SK-N-SH treated with all-trans-retinoic acid at 6 μM for 48 hours (cell line): ENCODE measurements around the gene MED1.
"Not testable (repeated sequence)": the region's sequence is repeated elsewhere in the genome, so short reads cannot be mapped to it uniquely, and the experiment has no call there.

Experiments
- ATAC-seq: fragments of 200-7000 bp; cut with Tn5 transposase; 3 replicates; pipeline ENCODE4 v1.9.1; 2020; ENCODE audit warnings: mild to moderate bottlenecking, moderate library complexity
- ARNTL ChIP-seq: fragments of 450-650 bp; formaldehyde crosslinking; IDR thresholded peaks from 2 replicates; pipeline ENCODE4 v1.5.0; 2020; ENCODE audit warnings: low read depth, mild to moderate bottlenecking, moderate library complexity, borderline replicate concordance
- BACH2 ChIP-seq: fragments of 250-450 bp; sonication (Bioruptor Pico); IDR thresholded peaks from 2 replicates; pipeline ENCODE4 v1.9.0; 2021; ENCODE audit warnings: mild to moderate bottlenecking, borderline replicate concordance
- CREB5 ChIP-seq: fragments of 250-450 bp; sonication (Bioruptor Pico); IDR thresholded peaks from 2 replicates; pipeline ENCODE4 v1.5.1; 2020; ENCODE audit warnings: low read depth, mild to moderate bottlenecking, moderate library complexity
- CSDC2 ChIP-seq: fragments of 250-450 bp; sonication (Bioruptor Pico); IDR thresholded peaks from 2 replicates; pipeline ENCODE4 v1.5.0; 2020; ENCODE audit warnings: mild to moderate bottlenecking, moderate library complexity
- CSRNP3 ChIP-seq: fragments of 250-450 bp; sonication (Bioruptor Pico); IDR thresholded peaks from 2 replicates; pipeline ENCODE4 v1.5.1; 2021; ENCODE audit warnings: mild to moderate bottlenecking, moderate library complexity
- GLIS3 ChIP-seq: fragments of 250-450 bp; sonication (Bioruptor Pico); IDR thresholded peaks from 2 replicates; pipeline ENCODE4 v1.5.0; 2020; ENCODE audit warnings: mild to moderate bottlenecking, moderate library complexity
- ISL1 ChIP-seq: fragments of 250-450 bp; sonication (Bioruptor Pico); IDR thresholded peaks from 2 replicates; pipeline ENCODE4 v2.1.2; 2022; ENCODE audit warnings: mild to moderate bottlenecking, moderate library complexity
- PATZ1 ChIP-seq: fragments of 250-450 bp; sonication (Bioruptor Pico); IDR thresholded peaks from 2 replicates; pipeline ENCODE4 v1.8.0; 2020; ENCODE audit warnings: mild to moderate bottlenecking, moderate library complexity, borderline replicate concordance
- POU6F1 ChIP-seq: fragments of 250-450 bp; sonication (Bioruptor Pico); IDR thresholded peaks from 2 replicates; pipeline ENCODE4 v1.8.0; 2021; ENCODE audit warnings: low read depth, mild to moderate bottlenecking, moderate library complexity, borderline replicate concordance
- RARB ChIP-seq: fragments of 250-450 bp; sonication (Bioruptor Pico); IDR thresholded peaks from 2 replicates; pipeline ENCODE4 v1.8.0; 2021; ENCODE audit warnings: mild to moderate bottlenecking, moderate library complexity
- SNAI2 ChIP-seq: fragments of 250-450 bp; sonication (Bioruptor Pico); IDR thresholded peaks from 2 replicates; pipeline ENCODE4 v1.5.0; 2020; ENCODE audit warnings: mild to moderate bottlenecking, moderate library complexity
- TCF4 ChIP-seq: fragments of 250-450 bp; sonication (Bioruptor Pico); IDR thresholded peaks from 2 replicates; pipeline ENCODE4 v1.8.0; 2021; ENCODE audit warnings: mild to moderate bottlenecking, moderate library complexity, borderline replicate concordance
- TSHZ2 ChIP-seq: fragments of 250-450 bp; sonication (Bioruptor Pico); IDR thresholded peaks from 2 replicates; pipeline ENCODE4 v1.5.0; 2020; ENCODE audit warnings: mild to moderate bottlenecking, moderate library complexity
- ZFP3 ChIP-seq: fragments of 250-450 bp; sonication (Bioruptor Pico); IDR thresholded peaks from 2 replicates; pipeline ENCODE4 v1.5.0; 2020; ENCODE audit warnings: mild to moderate bottlenecking, moderate library complexity
- ZNF8 ChIP-seq: fragments of 450-650 bp; formaldehyde crosslinking; IDR thresholded peaks from 2 replicates; pipeline ENCODE4 v1.5.0; 2020; ENCODE audit warnings: mild to moderate bottlenecking, moderate library complexity

MED1 gene

GRCh38 chr17:39450847-39451581, at the start of gene MED1:
Gene MED1, minus strand, starts transcription at chr17:39451263. Its CDS starts 201 bp downstream, at chr17:39451062.
- peak; percentile 99 for ATAC-seq
- TF ChIP-seq TSHZ2 (CRISPR knock-in tag) (no peak), PATZ1 (CRISPR knock-in tag) (peak; percentile 74; the same call in 1 of the 2 replicates)

GRCh38 chr17:39496921-39497320, 45.9 kb upstream of the MED1 start:
- not testable (repeated sequence) for ATAC-seq

GRCh38 chr17:39487946-39488345, 36.9 kb upstream of the MED1 start:
- no peak for ATAC-seq
- TF ChIP-seq GLIS3 (CRISPR knock-in tag): no peak
- TF ChIP-seq TCF4: no peak
- TF ChIP-seq PATZ1 (CRISPR knock-in tag): no peak
- TF ChIP-seq CSRNP3 (CRISPR knock-in tag): no peak
- no peak for TF ChIP-seq RARB (CRISPR knock-in tag)
- TF ChIP-seq ARNTL (CRISPR knock-in tag): no peak
- no peak for TF ChIP-seq TSHZ2 (CRISPR knock-in tag)
- no peak for TF ChIP-seq CSDC2 (CRISPR knock-in tag)
- TF ChIP-seq ISL1 (CRISPR knock-in tag): no peak
- TF ChIP-seq BACH2 (CRISPR knock-in tag): no peak
- TF ChIP-seq ZFP3: no peak
- no peak for TF ChIP-seq CREB5
- TF ChIP-seq POU6F1: no peak
- no peak for TF ChIP-seq SNAI2
- TF ChIP-seq ZNF8 (CRISPR knock-in tag): no peak

- not testable (repeated sequence) for ATAC-seq
Observed at GRCh38 chr17:39487490-39487889, 36.4 kb upstream of the MED1 start.
